T-helper 2 cell treated with Interferon-gamma antibody and Interleukin-4, amounts not matched to agents 5 μg/mL and 100 μg/mL, for 36 hours (primary cell): ENCODE results near the gene MUL1.
A peak's percentile ranks its signal among the peaks of the same experiment; 100 is the strongest.

ENCODE experiments used
- DNase-seq: peaks from one replicate; pipeline ENCODE4 v3.0.0; 2021; ENCODE audit warnings: low spot score
- H3K27ac Mint-ChIP-seq: one replicate; pipeline ENCODE4 v1.8.0; 2021; ENCODE audit warnings: mild to moderate bottlenecking, mixed read lengths
- H3K27me3 Mint-ChIP-seq: one replicate; pipeline ENCODE4 v1.8.0; 2021; ENCODE audit warnings: low read depth, mixed read lengths
- H3K36me3 Mint-ChIP-seq: one replicate; pipeline ENCODE4 v1.8.0; 2021; ENCODE audit warnings: low read depth, mixed read lengths
- H3K4me1 Mint-ChIP-seq: one replicate; pipeline ENCODE4 v1.8.0; 2021; ENCODE audit warnings: low read depth, mixed read lengths
- H3K4me3 Mint-ChIP-seq: one replicate; pipeline ENCODE4 v1.8.0; 2022; ENCODE audit warnings: mild to moderate bottlenecking, moderate library complexity, mixed read lengths
- H3K9me3 Mint-ChIP-seq: one replicate; pipeline ENCODE4 v1.8.0; 2021; ENCODE audit warnings: mixed read lengths

Gene MUL1

DNA sequence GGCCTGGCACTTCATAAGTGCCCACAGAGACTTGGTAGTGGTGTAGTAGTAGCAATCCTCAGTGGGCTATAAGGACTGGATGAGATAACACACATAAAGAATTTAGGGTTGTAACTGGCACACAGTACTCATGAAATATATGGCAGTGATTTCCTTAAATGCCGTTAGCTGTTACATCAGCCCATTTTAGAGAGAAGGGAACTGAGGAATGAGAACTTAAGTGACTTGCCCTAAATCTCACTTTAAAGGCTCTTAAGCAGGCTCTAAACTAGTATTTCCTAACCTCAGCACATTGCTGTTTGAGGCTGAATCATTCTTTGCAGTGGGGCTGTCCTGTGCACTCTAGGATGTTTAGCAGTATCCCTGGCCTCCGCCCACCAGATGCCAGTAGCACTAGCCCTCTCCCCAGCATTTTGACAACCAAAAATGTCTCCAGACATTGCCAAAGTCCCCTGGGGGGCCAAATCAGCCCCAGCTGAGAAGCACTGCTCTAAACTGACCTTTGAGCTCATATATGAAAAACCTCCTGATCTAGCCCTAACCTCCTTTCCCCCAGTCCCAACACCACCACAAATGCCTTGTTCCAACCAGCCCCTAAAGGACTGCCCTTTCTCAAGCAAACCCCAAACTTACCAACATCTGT is 33.5 kb downstream of the MUL1 start:
- H3K4me3 Mint-ChIP-seq: no peak overlapping the region
- H3K4me1 Mint-ChIP-seq: no peaks in the 10 kb centered on the region
- H3K27me3 Mint-ChIP-seq: peaks cover 53% of the 10 kb centered on the region
- no peak overlapping the region for H3K27ac Mint-ChIP-seq
- H3K9me3 Mint-ChIP-seq: no peaks in the 10 kb centered on the region
- H3K36me3 Mint-ChIP-seq: no peaks in the 10 kb centered on the region
- DNase-seq: no peak

GRCh38 chr1:20473894-20474293 is 34.1 kb downstream of the MUL1 start:
- no peak overlapping the region for H3K27ac Mint-ChIP-seq
- DNase-seq: no peak
- no peaks in the 10 kb centered on the region for H3K36me3 Mint-ChIP-seq
- H3K4me1 Mint-ChIP-seq: no peaks in the 10 kb centered on the region
- H3K27me3 Mint-ChIP-seq: peaks cover 47% of the 10 kb centered on the region
- H3K4me3 Mint-ChIP-seq: no peak overlapping the region
- no peaks in the 10 kb centered on the region for H3K9me3 Mint-ChIP-seq

- H3K4me3 Mint-ChIP-seq: no peak overlapping the region
- no peaks in the 10 kb centered on the region for H3K4me1 Mint-ChIP-seq
- H3K9me3 Mint-ChIP-seq: no peaks in the 10 kb centered on the region
- no peak overlapping the region for H3K27ac Mint-ChIP-seq
- H3K36me3 Mint-ChIP-seq: no peaks in the 10 kb centered on the region
- DNase-seq: peak; percentile 19
- peaks cover 39% of the 10 kb centered on the region for H3K27me3 Mint-ChIP-seq
Measured at GRCh38 chr1:20472860-20473711, 34.9 kb downstream of the MUL1 start.

GRCh38 chr1:20472121-20472520 is 35.8 kb downstream of the MUL1 start:
- Mint-ChIP-seq H3K27me3 (peaks cover 35% of the 10 kb centered on the region), H3K36me3 (no peaks in the 10 kb centered on the region), H3K9me3 (no peaks in the 10 kb centered on the region), H3K4me1 (no peaks in the 10 kb centered on the region), H3K4me3 (no peak overlapping the region), H3K27ac (no peak overlapping the region)
- DNase-seq: no peak

DNA sequence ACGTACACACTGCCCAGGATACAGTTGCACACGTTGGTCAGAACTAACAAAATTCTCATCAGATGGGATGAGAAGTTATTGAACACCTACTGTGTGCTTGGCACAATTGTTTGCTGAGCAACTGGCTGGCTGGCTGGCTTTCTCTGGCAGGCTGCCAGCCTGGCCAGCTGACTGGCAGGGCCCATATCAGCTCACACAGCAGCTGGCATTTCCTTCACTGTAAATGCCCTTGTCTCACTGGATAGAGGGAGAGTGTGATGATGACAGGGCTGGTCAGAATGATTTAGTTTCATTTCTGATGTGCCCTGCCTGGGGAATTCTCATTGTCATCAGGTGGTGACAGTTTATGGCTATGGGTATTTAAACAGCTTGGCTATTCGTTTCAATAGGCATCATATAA is 37.8 kb downstream of the MUL1 start:
- H3K4me1 Mint-ChIP-seq: no peaks in the 10 kb centered on the region
- peaks cover 25% of the 10 kb centered on the region for H3K27me3 Mint-ChIP-seq
- no peak for DNase-seq
- H3K4me3 Mint-ChIP-seq: no peak overlapping the region
- H3K9me3 Mint-ChIP-seq: no peaks in the 10 kb centered on the region
- no peaks in the 10 kb centered on the region for H3K36me3 Mint-ChIP-seq
- no peak overlapping the region for H3K27ac Mint-ChIP-seq

- Mint-ChIP-seq H3K36me3 (no peaks in the 10 kb centered on the region), H3K27me3 (peaks cover 18% of the 10 kb centered on the region), H3K4me3 (no peak overlapping the region), H3K4me1 (no peaks in the 10 kb centered on the region), H3K9me3 (no peaks in the 10 kb centered on the region), H3K27ac (no peak overlapping the region)
- no peak for DNase-seq
Measured at GRCh38 chr1:20469406-20470076, 38.4 kb downstream of the MUL1 start.

- Mint-ChIP-seq H3K36me3 (no peaks in the 10 kb centered on the region), H3K27me3 (peaks cover 9% of the 10 kb centered on the region), H3K9me3 (no peaks in the 10 kb centered on the region), H3K4me3 (no peak overlapping the region), H3K27ac (no peak overlapping the region), H3K4me1 (no peaks in the 10 kb centered on the region)
- DNase-seq: peak; percentile 17
Measured at GRCh38 chr1:20466273-20466672, 41.7 kb downstream of the MUL1 start.

DNA sequence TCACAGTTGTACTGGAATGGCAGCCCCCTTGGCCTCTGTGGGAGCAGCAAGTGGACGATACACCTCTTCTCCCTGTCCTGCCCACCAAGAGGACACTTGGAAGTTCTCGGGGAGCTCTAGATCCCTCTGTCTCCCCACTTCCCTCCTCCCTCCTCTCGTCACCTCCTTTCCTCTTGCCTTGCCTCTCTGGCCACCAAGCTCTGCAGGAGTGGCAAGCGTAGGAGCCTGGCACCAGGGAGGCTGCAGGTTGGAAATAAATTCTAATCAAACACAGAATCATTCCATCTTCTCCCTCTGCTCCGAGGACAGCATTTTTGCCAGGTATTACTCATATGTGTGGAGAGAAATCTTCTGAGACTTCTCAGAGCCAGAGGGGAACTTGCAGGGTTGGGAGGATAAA is 42.8 kb downstream of the MUL1 start:
- H3K27ac Mint-ChIP-seq: no peak overlapping the region
- H3K4me3 Mint-ChIP-seq: no peak overlapping the region
- H3K9me3 Mint-ChIP-seq: no peaks in the 10 kb centered on the region
- H3K36me3 Mint-ChIP-seq: no peaks in the 10 kb centered on the region
- H3K27me3 Mint-ChIP-seq: peaks cover 10% of the 10 kb centered on the region
- DNase-seq: no peak
- no peaks in the 10 kb centered on the region for H3K4me1 Mint-ChIP-seq

DNA sequence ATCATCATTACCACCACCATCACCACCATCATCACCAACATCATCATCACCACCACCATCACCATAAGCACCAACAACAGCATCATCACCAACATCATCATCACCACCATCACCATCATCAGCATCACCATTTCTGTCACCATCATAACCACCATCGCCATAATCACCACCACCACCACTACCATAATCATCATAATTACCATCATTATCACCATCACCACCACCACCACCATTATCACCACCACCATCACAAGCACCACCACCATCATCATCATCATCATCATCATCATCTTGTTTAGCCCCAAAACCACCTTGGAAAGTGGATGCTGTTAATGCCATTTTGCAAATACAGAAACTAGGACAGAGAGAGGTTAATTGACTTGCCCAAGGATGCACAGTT is 44.4 kb downstream of the MUL1 start:
- H3K36me3 Mint-ChIP-seq: no peaks in the 10 kb centered on the region
- H3K4me3 Mint-ChIP-seq: no peak overlapping the region
- no peak for DNase-seq
- H3K27me3 Mint-ChIP-seq: peaks cover 9% of the 10 kb centered on the region
- H3K9me3 Mint-ChIP-seq: no peaks in the 10 kb centered on the region
- H3K4me1 Mint-ChIP-seq: no peaks in the 10 kb centered on the region
- H3K27ac Mint-ChIP-seq: no peak overlapping the region

GRCh38 chr1:20462397-20462796 is 45.6 kb downstream of the MUL1 start:
- peaks cover 9% of the 10 kb centered on the region for H3K27me3 Mint-ChIP-seq
- H3K27ac Mint-ChIP-seq: no peak overlapping the region
- H3K36me3 Mint-ChIP-seq: no peaks in the 10 kb centered on the region
- H3K4me3 Mint-ChIP-seq: no peak overlapping the region
- no peak for DNase-seq
- no peaks in the 10 kb centered on the region for H3K4me1 Mint-ChIP-seq
- H3K9me3 Mint-ChIP-seq: no peaks in the 10 kb centered on the region

DNA sequence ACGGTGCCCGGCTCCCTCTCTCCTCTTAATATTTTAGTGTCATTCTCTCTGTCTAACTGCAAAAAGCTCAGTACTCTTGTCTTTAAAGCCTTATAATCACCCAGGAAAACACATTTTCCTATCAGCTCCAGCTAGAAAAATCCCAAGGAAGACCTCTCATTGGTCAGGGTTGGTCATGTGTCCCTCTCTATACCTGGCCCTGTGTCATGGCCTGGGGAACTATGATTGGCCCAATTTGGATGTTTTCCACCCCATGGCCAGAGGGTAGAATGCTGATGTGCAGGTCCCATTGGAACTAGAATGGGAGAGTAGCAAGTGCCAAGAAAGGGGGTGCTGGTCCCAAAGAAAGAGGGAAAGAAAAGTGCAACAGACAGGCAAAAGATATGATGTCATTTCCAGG is 49.2 kb downstream of the MUL1 start:
- no peaks in the 10 kb centered on the region for H3K9me3 Mint-ChIP-seq
- H3K36me3 Mint-ChIP-seq: no peaks in the 10 kb centered on the region
- H3K4me1 Mint-ChIP-seq: no peaks in the 10 kb centered on the region
- H3K4me3 Mint-ChIP-seq: no peak overlapping the region
- no peak overlapping the region for H3K27ac Mint-ChIP-seq
- peaks cover 3% of the 10 kb centered on the region for H3K27me3 Mint-ChIP-seq
- no peak for DNase-seq

DNA sequence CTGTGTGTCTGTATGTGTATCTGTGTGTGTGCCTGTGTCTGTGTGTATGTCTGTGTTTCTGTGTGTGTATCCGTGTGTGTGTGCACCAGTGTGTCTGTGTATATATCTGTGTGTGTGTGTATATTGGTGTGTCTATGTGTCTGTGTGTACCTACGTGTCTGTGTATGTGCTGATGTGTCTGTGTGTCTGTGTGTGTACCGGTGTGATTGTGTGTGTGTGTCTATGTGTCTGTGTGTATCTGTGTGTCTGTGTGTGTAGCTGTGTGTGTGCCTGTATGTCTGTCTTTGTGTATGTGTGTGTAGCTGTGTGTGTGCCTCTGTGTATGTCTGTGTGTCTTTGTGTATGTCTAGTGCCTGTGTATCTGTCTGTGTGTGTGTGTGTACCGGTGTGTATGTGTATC is 53.9 kb downstream of the MUL1 start:
- Mint-ChIP-seq H3K27ac (no peak overlapping the region), H3K9me3 (no peaks in the 10 kb centered on the region), H3K36me3 (no peaks in the 10 kb centered on the region), H3K27me3 (peaks cover 3% of the 10 kb centered on the region), H3K4me3 (no peak overlapping the region), H3K4me1 (no peaks in the 10 kb centered on the region)
- DNase-seq: no peak

- H3K36me3 Mint-ChIP-seq: no peaks in the 10 kb centered on the region
- H3K9me3 Mint-ChIP-seq: no peaks in the 10 kb centered on the region
- no peak for DNase-seq
- H3K27me3 Mint-ChIP-seq: peaks cover 4% of the 10 kb centered on the region
- no peak overlapping the region for H3K4me3 Mint-ChIP-seq
- no peaks in the 10 kb centered on the region for H3K4me1 Mint-ChIP-seq
- no peak overlapping the region for H3K27ac Mint-ChIP-seq
Measured at GRCh38 chr1:20449735-20450311, 58.1 kb downstream of the MUL1 start.
